WTC11 (cell line): ENCODE data around the gene ARIH2. TPM values are rescaled to one million over a fixed set of nuclear protein-coding genes. Genes with fewer than 3 reads are reported as not detected.

ENCODE experiments used
- ATAC-seq: fragments of 200-7000 bp; cut with Tn5 transposase; 2 replicates; pipeline ENCODE4 v1.10.0; 2021; ENCODE audit warnings: mild to moderate bottlenecking, moderate library complexity
- CTCF ChIA-PET: fragments of 300-600 bp; sonication (Branson Sonifier 250); formaldehyde crosslinking; loops from one replicate; lab custom pipeline; 2021; ENCODE audit warnings: antibody characterized with exemption; lab: Charles Lee
- POLR2A ChIA-PET: fragments of 350-600 bp; sonication (Branson Sonifier 250); formaldehyde crosslinking; loops from one replicate; lab custom pipeline; 2021; ENCODE audit warnings: antibody characterized with exemption; lab: Charles Lee
- DNase-seq: peaks from one replicate; pipeline ENCODE4 v3.0.0; 2021; ENCODE audit warnings: low spot score
- H3K27ac Mint-ChIP-seq: 2 replicates; pipeline ENCODE4 v1.8.0; 2021; ENCODE audit warnings: mixed read lengths
- H3K27me3 Mint-ChIP-seq: 2 replicates; pipeline ENCODE4 v1.8.0; 2021; ENCODE audit warnings: low read depth, mild to moderate bottlenecking, moderate library complexity, mixed read lengths
- H3K36me3 Mint-ChIP-seq: 2 replicates; pipeline ENCODE4 v1.8.0; 2021; ENCODE audit warnings: mixed read lengths
- H3K4me1 Mint-ChIP-seq: 2 replicates; pipeline ENCODE4 v1.8.0; 2022; ENCODE audit warnings: mixed read lengths
- H3K4me3 Mint-ChIP-seq: 2 replicates; pipeline ENCODE4 v1.8.0; 2021; ENCODE audit warnings: mild to moderate bottlenecking, moderate library complexity, mixed read lengths
- H3K9me3 Mint-ChIP-seq: 2 replicates; pipeline ENCODE4 v1.8.0; 2021; ENCODE audit warnings: mixed read lengths
- ARID4B ChIP-seq: sonication (generic); formaldehyde crosslinking; IDR thresholded peaks from 2 replicates; pipeline ENCODE4 v1.8.0; 2023; ENCODE audit warnings: missing genetic modification reagents, mild to moderate bottlenecking, borderline replicate concordance
- E2F1 ChIP-seq: sonication (generic); formaldehyde crosslinking; IDR thresholded peaks from 2 replicates; pipeline ENCODE4 v1.8.0; 2022; ENCODE audit warnings: mild to moderate bottlenecking, missing genetic modification reagents
- FOXK1 ChIP-seq: sonication (generic); formaldehyde crosslinking; IDR thresholded peaks from 2 replicates; pipeline ENCODE4 v1.8.0; 2022; ENCODE audit warnings: mild to moderate bottlenecking, moderate library complexity, missing genetic modification reagents
- FOXP4 ChIP-seq: sonication (generic); formaldehyde crosslinking; IDR thresholded peaks from 2 replicates; pipeline ENCODE4 v1.8.0; 2022; ENCODE audit warnings: mild to moderate bottlenecking, missing genetic modification reagents
- GTF2I ChIP-seq: fragments of 250-450 bp; sonication (Bioruptor Pico); conservative IDR thresholded peaks from 2 replicates; pipeline ENCODE4 v1.4.0; 2021; ENCODE audit warnings: mild to moderate bottlenecking
- HMGXB4 ChIP-seq: sonication (generic); formaldehyde crosslinking; IDR thresholded peaks from 2 replicates; pipeline ENCODE4 v1.8.1; 2023; ENCODE audit warnings: mild to moderate bottlenecking, moderate library complexity, missing genetic modification reagents
- IRF2 ChIP-seq: sonication (generic); formaldehyde crosslinking; IDR thresholded peaks from 2 replicates; pipeline ENCODE4 v1.8.0; 2022; ENCODE audit warnings: low read depth, missing genetic modification reagents, borderline replicate concordance
- PRDM15 ChIP-seq: sonication (generic); formaldehyde crosslinking; IDR thresholded peaks from 2 replicates; pipeline ENCODE4 v1.8.0; 2022; ENCODE audit warnings: missing genetic modification reagents
- RELA ChIP-seq: sonication (generic); formaldehyde crosslinking; IDR thresholded peaks from 2 replicates; pipeline ENCODE4 v1.8.1; 2022; ENCODE audit warnings: missing genetic modification reagents, mild to moderate bottlenecking, borderline replicate concordance
- SMAD4 ChIP-seq: sonication (generic); formaldehyde crosslinking; IDR thresholded peaks from 2 replicates; pipeline ENCODE4 v1.8.0; 2022; ENCODE audit warnings: mild to moderate bottlenecking, missing genetic modification reagents
- STAT6 ChIP-seq: sonication (generic); formaldehyde crosslinking; conservative IDR thresholded peaks from 2 replicates; pipeline ENCODE4 v1.8.1; 2023; ENCODE audit warnings: mild to moderate bottlenecking, low read depth, missing genetic modification reagents, moderate library complexity
- ZNF219 ChIP-seq: sonication (generic); formaldehyde crosslinking; IDR thresholded peaks from 2 replicates; pipeline ENCODE4 v1.8.0; 2023; ENCODE audit warnings: missing genetic modification reagents, mild to moderate bottlenecking, borderline replicate concordance
- ZNF263 ChIP-seq: sonication (generic); formaldehyde crosslinking; IDR thresholded peaks from 2 replicates; pipeline ENCODE4 v1.8.1; 2022; ENCODE audit warnings: low read depth, mild to moderate bottlenecking, moderate library complexity, missing genetic modification reagents
- ZNF317 ChIP-seq: sonication (generic); formaldehyde crosslinking; IDR thresholded peaks from 2 replicates; pipeline ENCODE4 v1.8.1; 2023; ENCODE audit warnings: low read depth, mild to moderate bottlenecking, moderate library complexity, missing genetic modification reagents, borderline replicate concordance
- ZNF416 ChIP-seq: fragments of 250-450 bp; sonication (Bioruptor Pico); IDR thresholded peaks from 2 replicates; pipeline ENCODE4 v1.9.0; 2021; ENCODE audit warnings: mild to moderate bottlenecking, inconsistent platforms
- total RNA-seq: library from RNA; stranded (reverse); gene quantifications from 3 replicates; pipeline ENCODE4 v1.2.3, GENCODE V29; 2021

The ARIH2 gene
- total RNA-seq, 1 experiment from 2014 or later, result 134 TPM

- ATAC-seq, result no peak
- Mint-ChIP-seq H3K36me3 (peaks cover 52% of the 10 kb centered on the region), H3K27me3 (no peaks in the 10 kb centered on the region), H3K4me1 (peaks cover 30% of the 10 kb centered on the region), H3K4me3 (peak overlapping the region; percentile 92), H3K27ac (peak overlapping the region; percentile 86), H3K9me3 (no peaks in the 10 kb centered on the region)
- ChIA-PET CTCF (interaction anchor here (0.7 to 8.2 kb wide), 18 partner anchors 13 to 432 kb away, joined by 3 to 124 read pairs (median 5); partner anchors contain the start of genes IP6K2, NCKIPSD, P4HTM and QARS1), POLR2A (interaction anchor here (0.6 to 4.3 kb wide), 10 partner anchors 10 to 437 kb away, joined by 3 to 81 read pairs (median 8); partner anchors contain the start of genes CELSR3, IP6K2, P4HTM and QRICH1)
- no peak for DNase-seq
- TF ChIP-seq ZNF416 (CRISPR knock-in tag), result no peak
- no peak for TF ChIP-seq PRDM15 (CRISPR knock-in tag)
- TF ChIP-seq HMGXB4, result no peak
- no peak for TF ChIP-seq IRF2
- TF ChIP-seq GTF2I, result no peak
- TF ChIP-seq E2F1 (CRISPR knock-in tag), result no peak
- no peak for TF ChIP-seq ZNF317
- no peak for TF ChIP-seq RELA (CRISPR knock-in tag)
- no peak for TF ChIP-seq FOXK1 (CRISPR knock-in tag)
- no peak for TF ChIP-seq FOXP4 (CRISPR knock-in tag)
- no peak for TF ChIP-seq STAT6 (CRISPR knock-in tag)
- no peak for TF ChIP-seq ZNF263 (CRISPR knock-in tag)
- TF ChIP-seq ZNF219, result no peak
- no peak for TF ChIP-seq ARID4B (CRISPR knock-in tag)
- no peak for TF ChIP-seq SMAD4 (CRISPR knock-in tag)
These were observed 104.1 kb downstream of the ARIH2 start for GRCh38 chr3:49022688-49023171.
